ENCODE measurements around the gene PLCB2.

Gene PLCB2

DNA sequence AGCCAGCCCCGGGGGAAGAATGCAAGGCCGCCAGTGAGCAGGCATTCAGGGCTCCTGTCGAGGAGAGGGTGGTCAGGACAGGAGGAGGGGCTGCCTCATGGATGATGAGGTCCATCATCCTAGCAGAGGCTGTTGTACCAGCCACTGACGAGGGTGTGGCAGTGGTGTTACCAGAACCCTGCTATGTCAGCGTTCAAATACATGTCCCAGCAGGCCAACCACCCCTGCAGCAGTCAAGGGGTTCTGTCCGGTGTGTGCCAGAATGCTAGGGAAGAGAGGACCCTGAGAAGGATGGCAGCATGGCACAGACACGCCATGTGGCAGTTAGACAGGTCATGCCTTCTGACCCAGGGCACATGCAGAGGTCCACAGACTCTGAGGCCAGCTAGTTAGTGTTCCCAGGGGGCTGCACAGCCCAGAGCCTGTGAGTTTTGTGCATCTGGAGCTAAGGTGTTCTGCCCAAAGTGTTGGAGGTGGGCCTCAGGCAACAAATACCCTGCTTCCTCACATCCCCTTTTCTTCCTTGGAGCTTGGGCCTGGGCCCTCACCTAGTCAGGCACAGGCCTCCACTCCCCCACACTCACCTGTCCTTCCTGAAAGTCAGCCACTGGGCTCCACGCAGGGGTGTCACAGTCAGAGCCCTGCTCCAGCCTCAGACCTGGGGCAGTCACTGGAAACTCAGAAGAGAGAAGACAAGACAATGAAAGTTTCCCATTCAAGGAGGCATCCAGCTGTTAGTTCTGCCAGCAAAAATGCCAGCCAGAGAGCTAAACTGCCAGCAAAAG, 61.0 kb downstream of the PLCB2 start:
- H3K4me1 ChIP-seq (ENCODE audit: insufficient read depth, poor library complexity, severe bottlenecking): peaks cover 47% of the 10 kb centered on the region
- TF ChIP-seq, protein P1, sequence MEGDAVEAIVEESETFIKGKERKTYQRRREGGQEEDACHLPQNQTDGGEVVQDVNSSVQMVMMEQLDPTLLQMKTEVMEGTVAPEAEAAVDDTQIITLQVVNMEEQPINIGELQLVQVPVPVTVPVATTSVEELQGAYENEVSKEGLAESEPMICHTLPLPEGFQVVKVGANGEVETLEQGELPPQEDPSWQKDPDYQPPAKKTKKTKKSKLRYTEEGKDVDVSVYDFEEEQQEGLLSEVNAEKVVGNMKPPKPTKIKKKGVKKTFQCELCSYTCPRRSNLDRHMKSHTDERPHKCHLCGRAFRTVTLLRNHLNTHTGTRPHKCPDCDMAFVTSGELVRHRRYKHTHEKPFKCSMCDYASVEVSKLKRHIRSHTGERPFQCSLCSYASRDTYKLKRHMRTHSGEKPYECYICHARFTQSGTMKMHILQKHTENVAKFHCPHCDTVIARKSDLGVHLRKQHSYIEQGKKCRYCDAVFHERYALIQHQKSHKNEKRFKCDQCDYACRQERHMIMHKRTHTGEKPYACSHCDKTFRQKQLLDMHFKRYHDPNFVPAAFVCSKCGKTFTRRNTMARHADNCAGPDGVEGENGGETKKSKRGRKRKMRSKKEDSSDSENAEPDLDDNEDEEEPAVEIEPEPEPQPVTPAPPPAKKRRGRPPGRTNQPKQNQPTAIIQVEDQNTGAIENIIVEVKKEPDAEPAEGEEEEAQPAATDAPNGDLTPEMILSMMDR (IDR thresholded peaks at IDR 0.05; ENCODE audit: poor library complexity, severe bottlenecking): no peak
- H3K36me3 ChIP-seq (ENCODE audit: low read depth): no peaks in the 10 kb centered on the region
- DNase-seq (ENCODE audit: low spot score) (peak; percentile 65), ATAC-seq (ENCODE audit: low read depth) (no peak)
- H3K9me3 ChIP-seq (ENCODE audit: severe bottlenecking): no peaks in the 10 kb centered on the region
- H3K27ac ChIP-seq (ENCODE audit: poor library complexity, severe bottlenecking): no peak overlapping the region
- no peaks in the 10 kb centered on the region for H3K27me3 ChIP-seq (ENCODE audit: insufficient read depth, poor library complexity, severe bottlenecking)
- no peak overlapping the region for H3K4me3 ChIP-seq (ENCODE audit: severe bottlenecking)

DNA sequence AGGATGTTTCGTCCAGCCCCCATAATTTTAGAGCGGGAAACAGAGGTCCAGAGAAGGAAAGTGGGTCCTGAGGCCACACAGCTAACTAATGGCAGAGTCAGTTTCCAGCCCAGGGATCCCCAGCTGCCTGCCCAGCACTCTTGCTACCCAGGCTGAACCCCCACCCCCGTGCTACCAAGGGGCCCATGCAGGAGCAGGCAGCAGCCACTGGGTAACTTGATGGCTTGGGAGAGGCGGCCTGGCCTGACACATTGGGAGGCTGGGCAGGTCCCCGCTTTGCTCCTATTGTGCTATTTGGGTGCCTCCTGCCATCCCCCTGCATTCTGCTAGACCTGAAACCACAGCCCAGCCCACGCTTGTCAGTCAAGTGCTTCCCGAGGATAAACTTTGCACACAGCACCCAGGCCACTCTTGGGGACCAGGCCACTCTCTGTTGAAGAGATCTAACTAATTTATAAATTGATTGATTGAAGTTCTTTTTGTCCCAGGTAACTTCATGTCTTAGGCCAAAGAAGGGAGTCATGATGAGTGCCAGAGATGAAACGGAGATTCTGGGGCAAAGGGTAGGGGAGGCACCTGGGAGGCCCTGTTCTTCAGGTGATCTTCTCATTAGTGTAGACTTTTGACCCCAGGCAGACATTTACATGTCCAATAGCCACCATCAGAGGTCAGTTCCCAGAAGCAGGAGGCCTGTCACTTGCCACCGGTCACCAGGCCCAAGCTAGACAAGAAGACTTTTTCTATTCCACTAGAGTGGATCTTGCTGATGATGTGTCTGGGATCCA, 61.9 kb downstream of the PLCB2 start:
- ATAC-seq (ENCODE audit: low read depth): no peak
- Histone ChIP-seq H3K27me3 (ENCODE audit: insufficient read depth, poor library complexity, severe bottlenecking) (no peaks in the 10 kb centered on the region), H3K4me3 (ENCODE audit: severe bottlenecking) (no peak overlapping the region), H3K9me3 (ENCODE audit: severe bottlenecking) (no peaks in the 10 kb centered on the region), H3K36me3 (ENCODE audit: low read depth) (no peaks in the 10 kb centered on the region), H3K27ac (ENCODE audit: poor library complexity, severe bottlenecking) (no peak overlapping the region), H3K4me1 (ENCODE audit: insufficient read depth, poor library complexity, severe bottlenecking) (peaks cover 55% of the 10 kb centered on the region)
- peak; percentile 73 for DNase-seq (ENCODE audit: low spot score)
- TF ChIP-seq, protein P1 (IDR thresholded peaks at IDR 0.05; ENCODE audit: poor library complexity, severe bottlenecking): no peak

DNA sequence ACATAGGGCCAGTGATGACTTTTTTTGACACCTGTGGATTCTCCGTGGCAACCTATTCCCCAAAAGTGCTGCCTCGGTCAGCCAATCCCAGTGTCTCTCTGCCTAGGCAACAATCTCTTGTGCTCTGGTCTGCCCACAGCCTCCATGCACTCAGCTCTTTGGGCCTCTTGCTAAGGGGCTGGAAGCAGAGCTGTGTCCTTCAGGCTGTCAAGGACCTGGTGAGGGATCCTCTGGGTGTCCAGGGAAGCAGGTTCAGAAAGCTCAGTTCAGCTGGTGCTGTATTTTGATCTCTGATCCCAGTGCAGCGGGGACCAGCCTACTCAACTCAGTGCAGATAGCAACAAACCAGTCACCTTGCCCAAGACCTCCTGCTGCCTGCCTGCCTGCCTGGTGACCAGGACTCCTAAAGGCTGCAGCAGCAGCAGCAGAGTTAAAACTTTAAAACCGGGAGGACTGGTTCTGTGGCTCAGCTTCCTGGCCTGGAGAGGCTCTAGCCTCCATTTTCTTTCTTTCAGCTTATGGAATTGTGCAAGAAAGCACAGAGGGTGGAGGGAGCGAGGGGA, 62.7 kb downstream of the PLCB2 start:
- Histone ChIP-seq H3K27me3 (ENCODE audit: insufficient read depth, poor library complexity, severe bottlenecking) (no peaks in the 10 kb centered on the region), H3K36me3 (ENCODE audit: low read depth) (no peaks in the 10 kb centered on the region), H3K9me3 (ENCODE audit: severe bottlenecking) (no peaks in the 10 kb centered on the region), H3K27ac (ENCODE audit: poor library complexity, severe bottlenecking) (no peak overlapping the region), H3K4me1 (ENCODE audit: insufficient read depth, poor library complexity, severe bottlenecking) (peaks cover 60% of the 10 kb centered on the region), H3K4me3 (ENCODE audit: severe bottlenecking) (no peak overlapping the region)
- peak; percentile 67 for DNase-seq (ENCODE audit: low spot score)
- ATAC-seq (ENCODE audit: low read depth): peak; percentile 33
- TF ChIP-seq, protein P1 (IDR thresholded peaks at IDR 0.05; ENCODE audit: poor library complexity, severe bottlenecking): no peak

DNA sequence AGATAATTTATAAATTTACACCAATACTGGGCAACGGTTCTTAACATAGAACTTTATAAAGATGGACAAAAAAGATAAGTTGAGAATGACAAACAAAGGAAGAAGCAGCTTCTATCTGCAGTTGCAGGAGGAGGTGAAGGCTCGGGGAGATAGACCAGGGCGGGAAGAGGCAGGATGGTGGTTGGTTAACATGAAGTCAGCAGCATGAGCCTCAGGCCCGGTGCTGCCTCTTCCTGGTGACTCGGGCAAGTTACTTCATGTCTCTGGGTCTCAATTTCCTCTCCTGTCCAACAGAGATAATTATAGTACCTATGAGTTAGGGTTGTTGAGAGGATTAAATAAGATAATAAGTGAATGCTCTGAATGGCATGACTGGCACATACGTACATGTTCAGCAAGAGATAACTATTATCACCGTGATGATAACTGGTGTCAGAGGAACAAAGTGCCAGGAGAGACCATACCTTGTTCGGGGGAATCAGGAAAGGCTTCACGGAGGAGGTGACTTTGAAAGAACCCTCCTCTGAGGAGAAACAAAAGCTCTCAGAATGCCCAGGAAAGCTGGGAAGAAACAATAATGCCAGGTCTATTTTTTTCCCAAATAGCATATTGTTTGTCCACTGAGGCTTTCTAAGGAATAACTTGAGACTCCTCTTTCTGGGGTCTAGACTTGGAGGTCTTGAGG, 64.5 kb downstream of the PLCB2 start:
- Histone ChIP-seq H3K27ac (ENCODE audit: poor library complexity, severe bottlenecking) (no peak overlapping the region), H3K9me3 (ENCODE audit: severe bottlenecking) (no peaks in the 10 kb centered on the region), H3K36me3 (ENCODE audit: low read depth) (no peaks in the 10 kb centered on the region), H3K27me3 (ENCODE audit: insufficient read depth, poor library complexity, severe bottlenecking) (no peaks in the 10 kb centered on the region), H3K4me3 (ENCODE audit: severe bottlenecking) (no peak overlapping the region), H3K4me1 (ENCODE audit: insufficient read depth, poor library complexity, severe bottlenecking) (peaks cover 61% of the 10 kb centered on the region)
- no peak for ATAC-seq (ENCODE audit: low read depth)
- DNase-seq (ENCODE audit: low spot score): no peak
- TF ChIP-seq, protein P1 (IDR thresholded peaks at IDR 0.05; ENCODE audit: poor library complexity, severe bottlenecking): no peak

All from RWPE2 (cell line).